ENCODE data around the gene SRGAP3.
A peak's percentile ranks its signal among the peaks of the same experiment; 100 is the strongest.
"Not testable (repeated sequence)": the region's sequence is repeated elsewhere in the genome, so short reads cannot be mapped to it uniquely, and the experiment has no call there.

The SRGAP3 gene

DNA sequence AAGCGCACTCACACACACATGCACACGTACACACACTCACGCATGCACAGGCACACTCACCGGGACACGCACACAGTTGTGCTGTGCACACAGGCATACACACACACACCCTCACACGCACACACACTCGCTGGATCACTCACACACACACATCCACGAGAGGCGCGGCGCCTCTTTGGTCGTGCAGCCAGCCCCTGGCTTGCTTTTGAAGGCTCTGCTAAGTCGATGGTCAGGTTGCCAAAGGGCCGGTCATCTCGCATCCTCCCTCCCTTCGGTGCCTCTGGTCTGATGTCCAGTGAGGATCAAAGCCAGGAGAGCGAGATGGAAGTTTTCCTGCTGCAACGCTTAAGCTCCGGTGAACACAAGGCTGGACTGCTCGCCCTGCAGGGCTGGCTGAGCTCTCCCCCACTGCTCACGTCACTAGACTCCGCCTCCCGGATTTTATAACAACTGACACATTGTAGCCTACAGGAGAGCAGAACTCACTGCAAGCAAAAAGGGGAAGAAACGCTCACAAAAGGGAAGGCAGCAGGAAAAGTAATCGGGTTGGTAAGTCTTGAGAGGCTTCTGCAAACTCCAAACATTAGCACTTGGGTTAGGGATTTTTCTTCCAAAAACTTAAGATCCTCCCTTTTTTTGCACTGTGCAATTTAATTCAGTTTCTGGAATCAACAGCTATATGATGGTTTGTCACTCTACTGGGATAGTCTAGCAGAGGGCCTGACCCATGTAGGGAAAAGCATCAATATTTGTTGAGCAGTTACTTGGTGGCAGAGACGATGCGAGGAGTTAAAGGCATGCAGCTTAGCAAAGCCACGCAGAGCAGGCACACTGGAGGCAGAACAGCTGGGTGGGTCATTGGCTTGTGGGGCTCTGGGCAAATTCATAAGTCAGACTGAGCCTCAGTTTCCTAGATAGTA lies at the start of gene SRGAP3:
TSS of gene SRGAP3 (minus strand) at position 374 of the 920 bp plus-strand sequence. CDS start 695 bp downstream, outside the sequence.
- peak; percentile 55 to 66 for DNase-seq (ENCODE audit: low read depth in 2 of 2)

DNA sequence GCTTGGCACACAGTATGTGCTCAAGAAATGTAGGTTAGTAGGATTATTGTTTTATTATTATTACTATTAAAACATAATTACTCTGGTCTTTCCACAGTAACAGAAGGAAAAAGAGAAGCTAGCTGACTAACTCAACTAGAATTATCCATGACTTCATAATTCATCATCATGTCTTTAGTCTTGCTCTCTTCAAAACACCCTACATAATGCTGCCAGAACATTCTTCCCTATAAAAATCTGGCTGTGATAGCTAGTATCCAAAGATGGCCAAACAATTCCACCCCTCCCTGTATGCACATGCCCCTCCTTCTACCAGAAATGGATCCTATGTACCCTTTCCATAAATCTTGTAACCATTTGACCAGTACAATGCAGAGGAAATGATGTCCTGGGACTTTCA lies 48.8 kb upstream of the SRGAP3 start:
- DNase-seq (ENCODE audit: low read depth in 2 of 2), result no peak

DNA sequence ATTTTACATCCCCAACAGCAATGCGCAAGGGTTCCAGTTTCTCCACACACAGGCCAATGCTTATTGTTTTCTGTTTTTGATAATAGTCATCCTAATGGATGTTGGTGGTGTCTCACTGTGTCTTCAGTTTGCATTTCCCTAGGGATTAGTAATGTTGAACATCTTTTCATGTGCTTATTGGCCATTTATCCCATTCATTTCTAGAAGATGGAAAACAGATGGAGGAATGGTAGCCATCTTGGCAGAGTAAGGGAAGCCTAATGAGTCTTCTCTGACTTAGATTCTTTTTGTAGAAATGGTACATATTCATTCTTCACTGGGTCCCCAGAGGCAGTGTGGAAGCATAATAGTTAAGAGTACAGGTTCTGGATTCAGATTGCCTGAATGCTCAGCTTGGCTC lies 46.8 kb upstream of the SRGAP3 start:
- DNase-seq (ENCODE audit: low read depth in 2 of 2), result no peak

DNA sequence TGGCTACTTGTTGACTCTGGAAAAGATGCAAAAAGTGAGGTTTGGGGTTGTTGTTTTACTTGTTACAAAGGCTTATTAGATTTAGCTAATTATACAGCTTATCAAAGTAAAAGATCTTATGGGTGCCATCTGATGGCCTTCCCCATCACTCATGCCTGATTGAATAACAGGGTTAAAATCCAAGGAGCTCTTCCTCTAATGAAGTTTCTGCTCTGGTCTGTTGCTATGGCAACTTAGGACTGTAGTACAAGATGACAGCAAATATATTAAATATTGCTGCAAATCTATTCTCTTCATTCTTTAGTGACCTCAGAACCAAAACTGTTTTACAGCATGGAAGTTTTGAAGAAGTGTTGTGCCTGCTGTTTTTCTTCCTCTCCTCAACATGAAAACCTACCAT lies 45.6 kb upstream of the SRGAP3 start:
- no peak for DNase-seq (ENCODE audit: low read depth in 2 of 2)

DNA sequence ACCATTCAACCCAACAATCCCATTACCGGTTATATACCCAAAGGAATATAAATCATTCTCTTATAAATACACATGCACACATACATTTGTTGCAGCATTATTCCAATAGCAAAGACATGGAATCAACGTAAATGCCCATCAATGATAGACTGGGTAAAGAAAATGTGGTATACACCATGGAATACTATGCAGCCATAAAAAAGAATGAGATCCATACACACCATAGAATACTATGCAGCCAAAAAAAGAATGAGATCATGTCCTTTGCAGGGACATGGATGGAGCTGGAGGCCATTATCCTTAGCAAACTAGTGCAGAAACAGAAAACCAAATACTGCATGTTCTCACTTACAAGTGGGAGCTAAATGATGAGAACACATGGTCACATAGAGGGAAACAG lies 44.5 kb upstream of the SRGAP3 start:
- DNase-seq (ENCODE audit: low read depth in 2 of 2), result not testable (repeated sequence)

- DNase-seq (ENCODE audit: low read depth in 2 of 2), result no peak
Observed at GRCh38 chr3:9293076-9293475, 43.6 kb upstream of the SRGAP3 start.

GRCh38 chr3:9292516-9292915 lies 43.1 kb upstream of the SRGAP3 start:
- DNase-seq (ENCODE audit: low read depth in 2 of 2), result no peak

- DNase-seq (ENCODE audit: low read depth in 2 of 2), result no peak
Observed at GRCh38 chr3:9291821-9292410, 42.5 kb upstream of the SRGAP3 start.

DNA sequence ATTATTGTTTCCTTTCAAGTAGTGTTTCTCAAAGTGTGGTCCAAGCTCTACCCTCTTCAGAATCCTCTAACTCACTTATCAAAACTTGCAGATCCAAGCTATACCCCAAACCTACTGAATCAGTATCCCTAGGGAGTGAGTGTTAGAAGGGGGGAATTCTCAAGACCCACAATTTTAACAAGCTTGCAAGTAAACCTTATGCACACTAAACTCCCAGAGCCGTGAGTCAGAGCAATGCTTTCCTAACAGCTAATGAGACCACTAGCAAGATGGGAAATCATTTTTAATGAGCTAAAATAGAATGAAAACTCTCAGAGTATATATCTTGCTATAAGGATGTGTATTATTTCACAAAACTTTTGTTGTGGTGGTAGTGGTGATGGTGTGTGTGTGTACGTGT lies 41.1 kb upstream of the SRGAP3 start:
- no peak for DNase-seq (ENCODE audit: low read depth in 2 of 2)

DNA sequence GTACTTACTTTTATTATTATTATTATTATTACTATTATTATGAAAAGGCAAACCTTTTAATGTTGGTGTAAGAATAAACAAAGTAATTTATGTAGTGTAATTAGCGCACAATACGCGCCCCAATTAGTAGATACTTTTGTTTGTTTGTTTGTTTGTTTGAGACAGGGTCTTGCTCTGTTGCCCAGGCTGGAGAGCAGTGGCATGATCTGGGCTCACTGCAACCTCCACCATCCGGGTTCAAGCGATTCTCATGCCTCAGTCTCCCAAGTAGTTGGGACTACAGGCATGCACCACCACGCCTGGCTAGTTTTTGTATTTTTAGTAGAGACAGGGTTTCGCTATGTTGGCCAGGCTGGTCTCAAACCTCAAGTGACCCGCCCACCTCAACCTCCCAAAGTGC lies 32.1 kb upstream of the SRGAP3 start:
- DNase-seq (ENCODE audit: low read depth in 2 of 2), result not testable (repeated sequence)

DNA sequence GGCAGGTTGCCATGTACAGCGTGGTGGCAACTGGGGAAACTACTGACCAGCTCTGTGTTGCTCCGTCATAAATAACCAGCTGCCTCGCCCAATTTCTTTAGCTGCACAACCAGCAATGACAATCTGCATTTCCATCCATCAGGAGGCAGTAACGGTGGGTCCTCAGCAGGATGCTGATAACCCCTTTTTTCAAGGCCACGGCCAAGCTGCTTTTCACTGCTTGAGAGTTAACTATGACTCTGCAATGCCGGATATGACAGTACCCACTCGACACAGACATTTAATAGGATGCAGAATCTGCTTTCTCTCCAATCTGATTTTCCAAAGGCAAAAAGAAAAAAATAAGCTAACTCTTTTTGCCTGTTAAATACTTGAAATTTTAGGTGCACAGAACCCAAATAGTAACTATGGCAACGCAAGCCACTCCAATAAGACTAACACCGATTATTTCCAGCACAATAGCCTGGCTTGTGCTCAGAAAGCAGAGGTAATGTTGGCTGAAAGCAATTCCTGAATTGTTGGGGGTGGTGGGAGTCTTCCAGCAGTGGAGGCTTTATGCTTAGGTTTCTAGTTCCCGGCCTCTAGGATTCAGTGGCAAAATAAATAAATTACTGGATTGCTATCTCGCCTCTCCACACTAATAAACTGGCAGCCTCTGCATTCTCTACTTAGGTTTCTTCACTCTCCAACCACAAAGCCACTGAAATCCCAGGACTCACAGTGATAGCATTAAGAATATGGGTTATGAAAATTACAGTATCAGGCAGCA lies 31.2 kb upstream of the SRGAP3 start:
- no peak for DNase-seq (ENCODE audit: low read depth in 2 of 2)

GRCh38 chr3:9279966-9280365 lies 30.5 kb upstream of the SRGAP3 start:
- no peak for DNase-seq (ENCODE audit: low read depth in 2 of 2)

DNA sequence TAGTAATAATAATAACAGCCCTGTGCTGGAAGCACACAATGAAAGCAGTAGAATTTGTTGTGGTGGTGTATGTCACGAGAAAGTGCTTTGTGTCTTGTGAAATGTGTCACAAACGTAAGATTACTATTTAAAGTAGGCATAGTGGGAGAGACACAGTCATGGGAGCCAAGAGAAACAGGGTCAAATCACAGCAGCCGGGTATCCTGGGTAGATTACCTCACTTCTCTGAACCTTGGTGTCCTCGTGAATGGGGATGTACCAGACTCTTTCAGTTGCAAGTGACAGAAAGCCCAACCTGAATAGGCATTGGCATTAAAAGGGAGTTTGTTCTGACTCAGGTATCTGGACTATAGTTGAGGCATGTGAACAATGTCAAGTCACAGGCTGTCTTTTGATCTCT lies 29.1 kb upstream of the SRGAP3 start:
- DNase-seq (ENCODE audit: low read depth in 2 of 2), result no peak

DNA sequence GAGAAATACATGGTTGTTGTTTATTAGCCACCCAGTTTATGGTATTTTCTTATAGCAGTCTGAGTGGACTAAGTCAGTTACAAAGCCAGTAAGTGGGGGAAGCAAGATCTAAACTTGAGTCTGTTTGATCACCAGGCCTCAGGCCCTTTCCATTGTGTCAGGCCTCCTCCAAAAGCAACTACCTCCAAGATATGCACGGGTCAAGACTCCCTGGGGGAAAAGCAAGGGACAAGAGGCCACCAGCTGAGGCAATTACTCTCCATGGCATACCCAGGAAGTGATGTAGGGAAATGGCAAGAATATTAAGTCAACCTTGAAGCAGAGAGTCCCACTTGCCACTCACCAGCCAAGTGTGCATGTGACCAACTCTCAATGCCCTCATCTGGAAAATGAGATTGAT lies 28.6 kb upstream of the SRGAP3 start:
- DNase-seq (ENCODE audit: low read depth in 2 of 2), result no peak

DNA sequence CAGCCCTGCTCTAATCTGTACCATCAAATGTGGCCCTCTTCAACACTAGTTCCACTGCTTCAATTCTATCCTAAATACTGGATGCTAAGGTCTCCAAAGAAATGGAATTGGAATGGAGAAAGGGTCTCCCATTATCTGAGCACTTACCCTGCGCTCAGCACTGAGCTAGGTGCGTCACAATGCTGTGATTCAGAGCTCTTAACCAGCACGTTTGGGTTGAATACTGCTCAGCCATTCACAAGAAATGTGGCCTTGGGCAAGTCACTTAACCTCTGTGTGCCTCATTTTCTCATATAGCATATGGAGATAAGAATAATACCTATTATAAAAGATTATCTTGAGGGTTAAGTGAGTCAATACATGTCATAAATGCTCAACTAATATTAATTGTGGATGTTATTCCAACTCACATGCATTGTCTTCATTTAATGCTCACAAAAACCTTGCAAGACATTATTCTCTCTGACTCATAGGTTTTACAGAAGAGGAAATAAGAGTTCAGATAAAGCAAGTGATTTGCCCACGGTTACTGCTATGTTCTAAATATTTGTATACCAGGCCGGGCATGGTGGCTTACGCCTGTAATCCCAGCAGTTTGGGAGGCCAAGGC lies 27.4 kb upstream of the SRGAP3 start:
- no peak for DNase-seq (ENCODE audit: low read depth in 2 of 2)

DNA sequence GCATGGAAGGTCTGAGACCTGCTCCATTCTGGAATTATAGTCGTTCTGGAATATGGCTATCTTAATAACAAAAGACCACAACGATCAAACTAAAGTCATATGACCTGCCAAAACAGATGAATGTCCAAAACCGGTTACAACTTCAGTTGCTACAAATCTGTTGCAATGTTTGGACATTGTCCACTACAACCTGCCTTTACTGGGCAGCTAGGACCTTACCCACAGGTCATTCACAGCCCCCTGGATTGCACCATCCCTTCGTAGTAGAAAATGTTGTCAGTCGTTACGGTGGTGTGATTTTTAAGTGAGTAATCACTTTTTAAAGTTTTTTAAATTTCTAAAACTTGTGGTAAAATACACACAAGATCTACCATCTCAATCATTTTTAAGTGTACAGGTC lies 22.5 kb upstream of the SRGAP3 start:
- no peak for DNase-seq (ENCODE audit: low read depth in 2 of 2)

GRCh38 chr3:9270704-9271103 lies 21.3 kb upstream of the SRGAP3 start:
- no peak for DNase-seq (ENCODE audit: low read depth in 2 of 2)

GRCh38 chr3:9266716-9267115 lies 17.3 kb upstream of the SRGAP3 start:
- DNase-seq (ENCODE audit: low read depth in 2 of 2), result no peak

GRCh38 chr3:9260305-9260704 lies 10.9 kb upstream of the SRGAP3 start:
- no peak for DNase-seq (ENCODE audit: low read depth in 2 of 2)

- DNase-seq (ENCODE audit: low read depth in 2 of 2), result no peak
Observed at GRCh38 chr3:9257092-9257491, 7.6 kb upstream of the SRGAP3 start.

DNA sequence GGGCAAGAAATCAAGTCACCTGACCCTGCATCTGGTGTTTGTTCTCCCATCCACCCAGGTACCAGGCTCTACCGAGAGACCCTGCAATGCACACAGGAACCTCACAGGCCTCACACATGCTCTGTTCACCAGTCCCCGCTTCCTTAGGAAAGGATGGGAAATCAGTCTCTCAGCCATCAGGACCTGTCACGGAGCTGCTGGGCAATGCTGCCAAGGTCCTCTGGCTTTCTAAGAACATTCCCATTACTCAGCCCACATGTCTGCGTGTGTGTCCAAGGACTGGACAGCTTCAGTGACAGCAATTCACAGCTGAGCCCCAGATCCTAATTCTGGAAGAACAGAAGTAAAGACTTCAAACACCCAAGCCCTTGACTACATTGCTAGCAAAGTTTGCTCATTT lies 6.5 kb upstream of the SRGAP3 start:
- no peak for DNase-seq (ENCODE audit: low read depth in 2 of 2)

DNA sequence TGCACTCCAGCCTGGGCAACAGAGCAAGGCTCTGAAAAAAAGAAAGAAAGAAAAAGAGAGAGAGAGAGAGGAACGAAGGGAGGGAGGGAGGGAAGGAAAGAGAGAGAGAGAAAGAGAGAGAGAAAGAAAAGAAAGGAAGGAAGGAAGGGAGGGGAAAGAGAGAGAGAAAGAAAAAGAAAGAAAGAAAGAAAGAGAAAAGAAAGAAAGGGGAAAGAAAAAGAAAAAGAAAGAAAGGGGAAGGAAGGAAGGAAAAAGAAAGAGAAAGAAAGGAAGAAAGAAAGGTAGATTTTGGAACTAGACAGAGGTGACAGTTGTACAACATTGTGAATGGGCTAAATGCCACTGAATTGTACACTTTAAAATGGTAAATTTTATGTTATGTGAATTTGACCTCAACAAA lies 5.3 kb upstream of the SRGAP3 start:
- DNase-seq (ENCODE audit: low read depth in 2 of 2), result no peak

All from activated CD4-positive, alpha-beta T cell treated with anti-CD3 and anti-CD28 coated beads for 24 hours (primary cell).